ENCODE measurements around the gene NMRK2.
A peak's percentile ranks its signal among the peaks of the same experiment; 100 is the strongest.

DNA sequence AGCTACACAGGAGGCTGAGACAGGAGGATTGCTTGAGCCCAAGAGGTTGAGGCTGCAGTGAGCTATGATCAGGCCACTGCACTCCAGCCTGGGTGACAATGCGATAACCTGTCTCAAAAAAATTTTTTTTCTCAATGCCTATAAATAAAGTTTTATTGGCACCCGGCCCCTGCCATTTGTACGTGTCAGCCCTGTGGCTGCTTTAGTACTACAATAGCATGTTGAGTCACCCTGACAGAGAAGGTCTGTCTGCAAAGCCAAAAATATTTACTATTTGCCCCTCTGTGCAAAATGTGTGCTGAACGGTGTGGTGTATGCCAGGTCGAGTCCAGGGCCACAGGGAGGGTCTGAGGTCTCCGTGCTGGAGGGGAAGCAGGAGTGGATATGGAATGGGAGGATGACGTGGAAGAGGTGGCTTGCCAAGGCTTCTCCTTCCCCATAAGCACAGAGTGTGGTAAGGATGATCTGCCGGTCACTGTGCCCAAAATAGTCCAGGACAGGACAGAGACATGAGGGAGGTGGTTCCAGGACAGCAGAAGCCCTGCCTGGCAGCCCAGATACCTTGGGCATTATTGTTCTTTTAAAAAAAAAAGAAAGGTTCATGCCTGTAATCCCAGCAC lies 10.0 kb downstream of the NMRK2 start:
- TF ChIP-seq CTCF (IDR thresholded peaks at IDR 0.05 in 4 of 5, conservative IDR thresholded peaks at IDR 0.05 in 1 of 5): peak in 1 of 5 experiments; percentile 12
- TF ChIP-seq POLR2A (IDR thresholded peaks at IDR 0.05): peak in 1 of 2 donors; percentile 26

All from gastrocnemius medialis (tissue), 4 donors.